ENCODE results near the gene KLRC3.
"Not testable (repeated sequence)": the region's sequence is repeated elsewhere in the genome, so short reads cannot be mapped to it uniquely, and the experiment has no call there.

DNA sequence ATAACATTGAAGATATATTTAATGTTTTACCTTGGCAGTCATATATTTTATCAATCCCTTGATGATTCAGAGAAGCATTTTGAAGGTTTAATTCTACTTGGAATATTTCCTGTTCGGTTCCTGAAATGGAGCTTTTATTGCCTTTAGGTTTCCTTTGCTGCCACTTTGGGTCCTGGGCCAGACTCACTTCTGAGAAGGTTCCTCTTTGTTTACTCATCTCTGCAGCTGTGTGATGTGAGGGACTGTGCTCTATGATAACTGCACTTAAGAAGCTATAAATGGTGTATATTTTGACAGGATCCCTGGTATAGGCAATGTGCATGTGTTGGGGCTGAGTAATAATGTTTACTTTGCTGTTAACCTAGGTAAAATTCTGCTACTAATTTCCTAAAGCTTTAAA, at the start of gene KLRC3:
- TF ChIP-seq, protein P1, sequence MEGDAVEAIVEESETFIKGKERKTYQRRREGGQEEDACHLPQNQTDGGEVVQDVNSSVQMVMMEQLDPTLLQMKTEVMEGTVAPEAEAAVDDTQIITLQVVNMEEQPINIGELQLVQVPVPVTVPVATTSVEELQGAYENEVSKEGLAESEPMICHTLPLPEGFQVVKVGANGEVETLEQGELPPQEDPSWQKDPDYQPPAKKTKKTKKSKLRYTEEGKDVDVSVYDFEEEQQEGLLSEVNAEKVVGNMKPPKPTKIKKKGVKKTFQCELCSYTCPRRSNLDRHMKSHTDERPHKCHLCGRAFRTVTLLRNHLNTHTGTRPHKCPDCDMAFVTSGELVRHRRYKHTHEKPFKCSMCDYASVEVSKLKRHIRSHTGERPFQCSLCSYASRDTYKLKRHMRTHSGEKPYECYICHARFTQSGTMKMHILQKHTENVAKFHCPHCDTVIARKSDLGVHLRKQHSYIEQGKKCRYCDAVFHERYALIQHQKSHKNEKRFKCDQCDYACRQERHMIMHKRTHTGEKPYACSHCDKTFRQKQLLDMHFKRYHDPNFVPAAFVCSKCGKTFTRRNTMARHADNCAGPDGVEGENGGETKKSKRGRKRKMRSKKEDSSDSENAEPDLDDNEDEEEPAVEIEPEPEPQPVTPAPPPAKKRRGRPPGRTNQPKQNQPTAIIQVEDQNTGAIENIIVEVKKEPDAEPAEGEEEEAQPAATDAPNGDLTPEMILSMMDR (IDR thresholded peaks at IDR 0.05 in 2 of 3, conservative IDR thresholded peaks at IDR 0.05 in 1 of 3; ENCODE audit: control insufficient read depth in 2 of 3, extremely low read depth in 1 of 3, insufficient read depth in 1 of 3, low read depth in 3 of 3, low read length in 3 of 3): not testable (repeated sequence)
- not testable (repeated sequence) for TF ChIP-seq EP300 (IDR thresholded peaks at IDR 0.05; ENCODE audit: borderline replicate concordance in 1 of 2, control insufficient read depth in 1 of 2, low read depth in 2 of 2, low read length in 2 of 2); ZNF24 (IDR thresholded peaks at IDR 0.05); CBFB (IDR thresholded peaks at IDR 0.05; ENCODE audit: low read depth); EZH2 (IDR thresholded peaks at IDR 0.05; ENCODE audit: borderline replicate concordance, control insufficient read depth, low read depth, low read length); CHD2 (IDR thresholded peaks at IDR 0.05; ENCODE audit: borderline replicate concordance, low read depth, low read length); BHLHE40 (IDR thresholded peaks at IDR 0.05; ENCODE audit: borderline replicate concordance in 1 of 2, low read depth in 2 of 2, low read length in 1 of 2)
- TF ChIP-seq, protein P2, sequence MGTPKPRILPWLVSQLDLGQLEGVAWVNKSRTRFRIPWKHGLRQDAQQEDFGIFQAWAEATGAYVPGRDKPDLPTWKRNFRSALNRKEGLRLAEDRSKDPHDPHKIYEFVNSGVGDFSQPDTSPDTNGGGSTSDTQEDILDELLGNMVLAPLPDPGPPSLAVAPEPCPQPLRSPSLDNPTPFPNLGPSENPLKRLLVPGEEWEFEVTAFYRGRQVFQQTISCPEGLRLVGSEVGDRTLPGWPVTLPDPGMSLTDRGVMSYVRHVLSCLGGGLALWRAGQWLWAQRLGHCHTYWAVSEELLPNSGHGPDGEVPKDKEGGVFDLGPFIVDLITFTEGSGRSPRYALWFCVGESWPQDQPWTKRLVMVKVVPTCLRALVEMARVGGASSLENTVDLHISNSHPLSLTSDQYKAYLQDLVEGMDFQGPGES (IDR thresholded peaks at IDR 0.05): not testable (repeated sequence)
- TF ChIP-seq, protein P3, sequence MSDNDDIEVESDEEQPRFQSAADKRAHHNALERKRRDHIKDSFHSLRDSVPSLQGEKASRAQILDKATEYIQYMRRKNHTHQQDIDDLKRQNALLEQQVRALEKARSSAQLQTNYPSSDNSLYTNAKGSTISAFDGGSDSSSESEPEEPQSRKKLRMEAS (IDR thresholded peaks at IDR 0.05; ENCODE audit: low read depth, low read length): not testable (repeated sequence)
